IMR-90 (cell line): ENCODE data around the gene STAC3. TPM values are rescaled to one million over a fixed set of nuclear protein-coding genes. Genes with fewer than 3 reads are reported as not detected.

Source experiments
- ATAC-seq: fragments of 200-7000 bp; cut with Tn5 transposase; 2 replicates; pipeline ENCODE4 v1.9.1; 2020; ENCODE audit warnings: low read depth, mild to moderate bottlenecking, moderate library complexity
- BruUV-seq: library from RNA; stranded (reverse); fragments of 400-500 nt; replicated peaks from 2 replicates; lab custom pipeline; 2021; lab: Mats Ljungman, UMichigan
- CTCF ChIA-PET: fragments of 300-600 bp; formaldehyde crosslinking; extraction: SDS; loops from one replicate; lab custom pipeline; 2021; ENCODE audit warnings: antibody characterized with exemption; lab: Yijun Ruan, JAX
- POLR2A ChIA-PET: fragments of 300-600 bp; sonication (Branson Sonifier 250); formaldehyde crosslinking; loops from one replicate; lab custom pipeline; 2022; ENCODE audit warnings: antibody characterized with exemption; ENCODE audit not compliant: unreplicated experiment; lab: Charles Lee
- DNase-seq: peaks from one replicate; pipeline ENCODE4 v3.0.0; 2013
- H2AFZ ChIP-seq: replicated peaks from 2 replicates; pipeline ENCODE3; 2013; ENCODE audit warnings: low read length, mild to moderate bottlenecking; ENCODE audit not compliant: poor library complexity
- H2AK5ac ChIP-seq: 2 replicates; pipeline ENCODE4 v1.6.1; 2013; ENCODE audit warnings: low read depth, low read length, inconsistent platforms
- H2AK9ac ChIP-seq: replicated peaks from 2 replicates; pipeline ENCODE3; 2013; ENCODE audit warnings: mild to moderate bottlenecking, low read depth, low read length, moderate library complexity; ENCODE audit not compliant: poor library complexity
- H2BK120ac ChIP-seq: 2 replicates; pipeline ENCODE4 v1.6.1; 2013; ENCODE audit warnings: low read depth, low read length, inconsistent platforms
- H2BK15ac ChIP-seq: 3 replicates; pipeline ENCODE4 v1.6.1; 2013; ENCODE audit warnings: low read depth, low read length, inconsistent platforms
- H2BK20ac ChIP-seq: 2 replicates; pipeline ENCODE4 v1.6.1; 2013; ENCODE audit warnings: low read depth, mild to moderate bottlenecking, inconsistent platforms, low read length, moderate library complexity
- H2BK5ac ChIP-seq: 2 replicates; pipeline ENCODE4 v1.6.1; 2013; ENCODE audit warnings: mild to moderate bottlenecking, low read depth, low read length, inconsistent platforms; ENCODE audit not compliant: poor library complexity, severe bottlenecking
- H3K14ac ChIP-seq: replicated peaks from 2 replicates; pipeline ENCODE4 v1.6.1; 2013; ENCODE audit warnings: low read depth, low read length, inconsistent platforms
- H3K18ac ChIP-seq: 2 replicates; pipeline ENCODE4 v1.6.1; 2013; ENCODE audit warnings: low read depth, low read length, control low read depth
- H3K23ac ChIP-seq: 2 replicates; pipeline ENCODE4 v1.6.1; 2013; ENCODE audit warnings: low read depth, low read length, inconsistent platforms
- H3K27ac ChIP-seq: 2 replicates; pipeline ENCODE4 v1.5.1; 2013; ENCODE audit warnings: mild to moderate bottlenecking, control low read depth, low read length; ENCODE audit not compliant: insufficient read depth
- H3K27me3 ChIP-seq: 2 replicates; pipeline ENCODE4 v1.6.1; 2013; ENCODE audit warnings: low read length; ENCODE audit not compliant: control insufficient read depth, insufficient read depth
- H3K36me3 ChIP-seq: 2 replicates; pipeline ENCODE4 v1.6.1; 2013; ENCODE audit warnings: low read length, mixed read lengths; ENCODE audit not compliant: control insufficient read depth, insufficient read depth
- H3K4ac ChIP-seq: 2 replicates; pipeline ENCODE4 v1.6.1; 2013; ENCODE audit warnings: low read depth, low read length, inconsistent platforms
- H3K4me1 ChIP-seq: 2 replicates; pipeline ENCODE4 v1.6.1; 2013; ENCODE audit warnings: low read length, mixed read lengths; ENCODE audit not compliant: control insufficient read depth, insufficient read depth
- H3K4me2 ChIP-seq: 2 replicates; pipeline ENCODE4 v1.6.1; 2013; ENCODE audit warnings: low read depth, mild to moderate bottlenecking, control low read depth, low read length, moderate library complexity
- H3K4me3 ChIP-seq: 2 replicates; pipeline ENCODE4 v1.5.1; 2013; ENCODE audit warnings: low read depth, mild to moderate bottlenecking, control low read depth, low read length, moderate library complexity; ENCODE audit not compliant: insufficient read depth
- H3K56ac ChIP-seq: 2 replicates; pipeline ENCODE4 v1.6.1; 2013; ENCODE audit warnings: low read length, inconsistent platforms; ENCODE audit not compliant: insufficient read depth; ENCODE audit errors: extremely low read depth
- H3K79me1 ChIP-seq, 2 experiments: 2 replicates each; pipeline ENCODE4 v1.6.1; 2013; ENCODE audit warnings: low read length in 2 of 2, inconsistent platforms in 1 of 2, low read depth in 1 of 2
- H3K9ac ChIP-seq: 2 replicates; pipeline ENCODE4 v1.6.1; 2013; ENCODE audit warnings: low read depth, low read length, control low read depth
- H3K9me1 ChIP-seq: 2 replicates; pipeline ENCODE4 v1.6.1; 2013; ENCODE audit warnings: low read length, inconsistent platforms; ENCODE audit not compliant: insufficient read depth
- H3K9me3 ChIP-seq: 2 replicates; pipeline ENCODE4 v1.6.1; 2013; ENCODE audit warnings: low read length; ENCODE audit not compliant: control insufficient read depth, insufficient read depth
- H4K20me1 ChIP-seq: 2 replicates; pipeline ENCODE4 v1.6.1; 2013; ENCODE audit warnings: low read length, inconsistent platforms; ENCODE audit not compliant: insufficient read depth
- H4K5ac ChIP-seq: 2 replicates; pipeline ENCODE4 v1.6.1; 2013; ENCODE audit warnings: mild to moderate bottlenecking, low read depth, low read length, control low read depth
- H4K8ac ChIP-seq, 2 experiments: 2 replicates each; pipeline ENCODE4 v1.6.1; 2013; ENCODE audit warnings: low read depth in 2 of 2, low read length in 2 of 2, control low read depth in 1 of 2, inconsistent platforms in 1 of 2
- H4K91ac ChIP-seq: 2 replicates; pipeline ENCODE4 v1.6.1; 2013; ENCODE audit warnings: low read depth, low read length, inconsistent platforms; ENCODE audit not compliant: insufficient read depth
- FOS ChIP-seq: fragments of 150-350 bp; IDR thresholded peaks from 2 replicates; pipeline ENCODE4 v1.6.1; 2016; ENCODE audit warnings: low read depth, low read length
- RAD21 ChIP-seq: IDR thresholded peaks from 2 replicates; pipeline ENCODE4 v1.6.1; 2012; ENCODE audit warnings: low read length, improper control_type of control experiment
- SMC3 ChIP-seq: fragments of 150-350 bp; IDR thresholded peaks from 2 replicates; pipeline ENCODE4 v1.6.1; 2016; ENCODE audit warnings: low read depth, mild to moderate bottlenecking, antibody characterized with exemption, low read length, moderate library complexity
- WGBS, 2 experiments: methylation state at CpG; one replicate each; pipeline versions ENCODE4 v1.1.5 to v1.1.7; 2013; ENCODE audit warnings: missing lambda C conversion rate in 2 of 2; ENCODE audit not compliant: insufficient read length in 1 of 2; ENCODE audit errors: extremely low coverage in 2 of 2; 5-methylcytosine and 5-hydroxymethylcytosine counted together
- dilution Hi-C: fragments of 300-500 bp; cut with HindIII; formaldehyde crosslinking; loops from one replicate; pipeline ENCODE4 v1.14.3; 2018; ENCODE audit warnings: low sequenced_read_pairs; ENCODE audit not compliant: unreplicated experiment
- in situ Hi-C: fragments of 300-500 bp; cut with MboI; formaldehyde crosslinking; loops from 3 replicates; pipeline ENCODE4 v1.14.3; 2019; ENCODE audit warnings: low sequenced_read_pairs, inconsistent platforms, mixed read lengths
- intact Hi-C: fragments of 100-400 bp; cut with micrococcal nuclease; formaldehyde crosslinking; loops from 2 replicates; pipeline ENCODE4 v1.10.0; 2022
- polyA plus RNA-seq, 3 experiments: library from polyadenylated mRNA; depleted of rRNA; stranded (reverse); fragments of >200 nt; gene quantifications; 2 replicates each; pipeline ENCODE4 v1.2.3, GENCODE V29; 2012; ENCODE audit warnings: low replicate concordance in 1 of 3
- total RNA-seq: library from RNA; depleted of rRNA; stranded (reverse); fragments of >200 nt; gene quantifications from 2 replicates; pipeline ENCODE4 v1.2.3, GENCODE V29; 2012

STAC3 gene
- total and polyA plus RNA-seq, 2 of the 4 experiments (the other 2 are of a cell fraction), result 0.18 to 0.67 TPM

GRCh38 chr12:57232156-57232756 is 18.7 kb downstream of the STAC3 start:
- POLR2A ChIA-PET, result no interaction called here
- no peak overlapping the region for H4K5ac ChIP-seq
- peaks cover 45% of the 10 kb centered on the region for H3K36me3 ChIP-seq
- H2BK20ac ChIP-seq, result no peak overlapping the region
- DNase-seq (no peak), ATAC-seq (no peak)
- no peaks in the 10 kb centered on the region for H3K9me3 ChIP-seq
- H3K14ac ChIP-seq, result no peak overlapping the region
- H3K18ac ChIP-seq, result no peak overlapping the region
- H3K4me1 ChIP-seq, result peaks cover 14% of the 10 kb centered on the region
- dilution Hi-C loops, result no loop called here
- H3K9me1 ChIP-seq, result peaks cover 20% of the 10 kb centered on the region
- in situ Hi-C loops, result no loop called here
- no peak overlapping the region; the same call in 1 of the 2 replicates for H3K27ac ChIP-seq
- peak overlapping the region; percentile 98; the same call in 1 of the 2 replicates for H2AK5ac ChIP-seq
- no TSS peak for BruUV-seq
- peak overlapping the region; percentile 29; the same call in 1 of the 2 replicates for H3K4ac ChIP-seq
- H3K79me1 ChIP-seq, result peaks cover 29 to 53% of the 10 kb centered on the region in 2 experiments
- H4K8ac ChIP-seq, result no peak overlapping the region
- no peak overlapping the region for H2BK15ac ChIP-seq
- peak overlapping the region; percentile 20 for H3K9ac ChIP-seq
- no peak overlapping the region for H3K4me3 ChIP-seq
- CTCF ChIA-PET, result interaction anchor here (5.3 kb wide), 1 partner anchor 9 kb away, joined by 47 read pairs; no protein-coding TSS in a partner anchor
- no peak overlapping the region for H4K91ac ChIP-seq
- H3K27me3 ChIP-seq, result no peaks in the 10 kb centered on the region
- intact Hi-C loops, result no loop called here
- H3K23ac ChIP-seq, result no peak overlapping the region
- peaks cover 39% of the 10 kb centered on the region for H4K20me1 ChIP-seq
- no peak overlapping the region for H3K4me2 ChIP-seq
- no peak overlapping the region for H2AFZ ChIP-seq
- TF ChIP-seq RAD21 (no peak), FOS (no peak), SMC3 (no peak)
- no peak overlapping the region for H2BK120ac ChIP-seq
- H2AK9ac ChIP-seq, result no peak overlapping the region
- WGBS, 2 experiments, result no CpG with 5 or more reads among the region's 19 CpGs
- H3K56ac ChIP-seq, result no peak overlapping the region
- no peak overlapping the region for H2BK5ac ChIP-seq
